NT2/D1 (cell line): ENCODE results near the gene INVS.

ENCODE experiments used
- YY1 ChIP-seq: IDR thresholded peaks from 2 replicates; pipeline ENCODE4 v1.6.1; 2011; ENCODE audit not compliant: insufficient read length, insufficient read depth
- ZNF274 ChIP-seq: IDR thresholded peaks from 2 replicates; pipeline ENCODE4 v1.6.1; 2011; ENCODE audit warnings: mild to moderate bottlenecking, low read depth, low read length

GRCh38 chr9:100111235-100111634 lies 12.2 kb downstream of the INVS start:
- TF ChIP-seq ZNF274 (no peak), YY1 (no peak)
